DND-41 (cell line): ENCODE data around the gene KNDC1.
"Not testable (repeated sequence)": the region's sequence is repeated elsewhere in the genome, so short reads cannot be mapped to it uniquely, and the experiment has no call there.

ENCODE experiments used
- ATAC-seq: fragments of 200-7000 bp; cut with Tn5 transposase; 3 replicates; pipeline ENCODE4 v1.9.1; 2021; ENCODE audit warnings: low read depth; ENCODE audit not compliant: insufficient read depth
- DNase-seq: peaks from one replicate; pipeline ENCODE4 v3.0.0-alpha.2; 2020
- H2AFZ ChIP-seq: 2 replicates; pipeline ENCODE4 v1.6.0; 2012; ENCODE audit warnings: low read depth, low read length
- H3K27ac ChIP-seq: 2 replicates; pipeline ENCODE4 v1.5.1; 2012; ENCODE audit warnings: low read length, inconsistent platforms
- H3K27me3 ChIP-seq: fragments of 200-600 bp; sonication (generic); 2 replicates; pipeline ENCODE4 v1.6.0; 2012; ENCODE audit warnings: low read length, mild to moderate bottlenecking, inconsistent platforms; ENCODE audit not compliant: insufficient read depth, poor library complexity
- H3K36me3 ChIP-seq: 2 replicates; pipeline ENCODE4 v1.5.1; 2012; ENCODE audit warnings: low read length, inconsistent platforms; ENCODE audit not compliant: insufficient read depth
- H3K4me1 ChIP-seq: 2 replicates; pipeline ENCODE4 v1.5.1; 2012; ENCODE audit warnings: mild to moderate bottlenecking, low read length; ENCODE audit not compliant: insufficient read depth
- H3K4me2 ChIP-seq: 2 replicates; pipeline ENCODE4 v1.6.0; 2012; ENCODE audit warnings: mild to moderate bottlenecking, moderate library complexity, low read length, inconsistent platforms; ENCODE audit not compliant: insufficient read depth
- H3K4me3 ChIP-seq, 2 experiments: fragments of 200-600 bp in 1 of 2; shearing (Covaris generic) in 1 of 2; 2 replicates each; pipeline ENCODE4 v1.5.1; 2012 to 2016; ENCODE audit warnings: inconsistent platforms in 2 of 2, low read length in 2 of 2, mild to moderate bottlenecking in 2 of 2, low read depth in 1 of 2, moderate library complexity in 1 of 2
- H3K79me2 ChIP-seq: 2 replicates; pipeline ENCODE4 v1.6.0; 2012; ENCODE audit warnings: low read length, inconsistent platforms; ENCODE audit not compliant: insufficient read depth
- H3K9ac ChIP-seq: 2 replicates; pipeline ENCODE4 v1.6.0; 2012; ENCODE audit warnings: low read depth, mild to moderate bottlenecking, inconsistent platforms, low read length, moderate library complexity
- H3K9me3 ChIP-seq: 2 replicates; pipeline ENCODE4 v1.5.1; 2012; ENCODE audit warnings: low read length, moderate library complexity, mild to moderate bottlenecking, inconsistent platforms; ENCODE audit not compliant: insufficient read depth, severe bottlenecking
- H4K20me1 ChIP-seq: 2 replicates; pipeline ENCODE4 v1.6.0; 2012; ENCODE audit warnings: low read length; ENCODE audit not compliant: insufficient read depth
- EZH2 ChIP-seq: IDR thresholded peaks from 3 replicates; pipeline ENCODE4 v1.6.1; 2012; ENCODE audit warnings: borderline replicate concordance, low read depth, mild to moderate bottlenecking, moderate library complexity, low read length, inconsistent platforms; ENCODE audit not compliant: severe bottlenecking
- TF ChIP-seq, protein P1 (sequence below): IDR thresholded peaks from 2 replicates; pipeline ENCODE4 v1.5.1; 2012; ENCODE audit warnings: borderline replicate concordance, low read length, moderate library complexity, mild to moderate bottlenecking; ENCODE audit not compliant: poor library complexity, severe bottlenecking; ENCODE audit errors: extremely low read depth

The KNDC1 gene

DNA sequence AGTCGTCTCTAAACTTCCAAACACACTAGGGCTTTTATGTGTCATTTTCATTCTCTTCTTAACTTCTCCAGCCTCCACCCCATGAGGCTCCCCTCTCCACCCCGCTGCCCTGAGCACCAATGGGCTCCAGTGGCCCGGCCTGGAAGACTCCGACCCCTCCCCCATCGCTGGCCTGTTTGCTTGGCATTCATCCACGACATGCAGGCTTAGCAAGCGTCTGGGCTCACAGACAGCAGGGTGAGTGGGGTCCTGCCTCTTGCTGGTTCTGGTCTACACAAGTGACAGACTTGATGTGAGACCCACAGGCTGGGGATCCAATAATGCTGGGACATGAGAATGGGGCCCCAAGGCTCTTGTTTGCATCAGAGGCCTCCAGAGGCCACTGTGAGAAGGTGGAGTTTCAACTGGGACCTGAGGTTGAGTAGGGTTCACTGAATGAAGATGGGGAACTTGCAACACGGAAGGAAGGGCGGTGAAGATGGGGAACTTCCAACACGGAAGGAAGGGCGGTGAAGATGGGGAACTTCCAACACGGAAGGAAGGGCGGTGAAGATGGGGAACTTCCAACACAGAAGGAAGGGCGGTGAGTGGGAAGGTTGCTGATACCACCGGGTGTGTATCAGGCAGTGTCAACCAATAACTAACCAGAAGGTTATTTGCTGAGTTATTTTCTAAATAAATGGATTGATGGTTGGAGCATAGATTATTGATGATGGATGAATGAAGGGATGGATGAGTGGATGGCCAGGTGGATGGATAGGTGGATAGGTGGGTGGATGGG lies 14.0 kb downstream of the KNDC1 start:
- no peak overlapping the region for H2AFZ ChIP-seq
- H3K27me3 ChIP-seq = no peaks in the 10 kb centered on the region
- H4K20me1 ChIP-seq = peaks cover 4% of the 10 kb centered on the region; the same call in 1 of the 2 replicates
- no peaks in the 10 kb centered on the region for H3K36me3 ChIP-seq
- no peak overlapping the region for H3K9ac ChIP-seq
- H3K4me3 ChIP-seq = no peak overlapping the region
- ATAC-seq (no peak), DNase-seq (no peak)
- no peak for TF ChIP-seq EZH2
- TF ChIP-seq, protein P1, sequence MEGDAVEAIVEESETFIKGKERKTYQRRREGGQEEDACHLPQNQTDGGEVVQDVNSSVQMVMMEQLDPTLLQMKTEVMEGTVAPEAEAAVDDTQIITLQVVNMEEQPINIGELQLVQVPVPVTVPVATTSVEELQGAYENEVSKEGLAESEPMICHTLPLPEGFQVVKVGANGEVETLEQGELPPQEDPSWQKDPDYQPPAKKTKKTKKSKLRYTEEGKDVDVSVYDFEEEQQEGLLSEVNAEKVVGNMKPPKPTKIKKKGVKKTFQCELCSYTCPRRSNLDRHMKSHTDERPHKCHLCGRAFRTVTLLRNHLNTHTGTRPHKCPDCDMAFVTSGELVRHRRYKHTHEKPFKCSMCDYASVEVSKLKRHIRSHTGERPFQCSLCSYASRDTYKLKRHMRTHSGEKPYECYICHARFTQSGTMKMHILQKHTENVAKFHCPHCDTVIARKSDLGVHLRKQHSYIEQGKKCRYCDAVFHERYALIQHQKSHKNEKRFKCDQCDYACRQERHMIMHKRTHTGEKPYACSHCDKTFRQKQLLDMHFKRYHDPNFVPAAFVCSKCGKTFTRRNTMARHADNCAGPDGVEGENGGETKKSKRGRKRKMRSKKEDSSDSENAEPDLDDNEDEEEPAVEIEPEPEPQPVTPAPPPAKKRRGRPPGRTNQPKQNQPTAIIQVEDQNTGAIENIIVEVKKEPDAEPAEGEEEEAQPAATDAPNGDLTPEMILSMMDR = no peak
- no peak overlapping the region for H3K4me2 ChIP-seq
- H3K4me1 ChIP-seq = no peaks in the 10 kb centered on the region
- H3K79me2 ChIP-seq = no peaks in the 10 kb centered on the region
- H3K9me3 ChIP-seq = peaks cover 10% of the 10 kb centered on the region
- no peak overlapping the region for H3K27ac ChIP-seq

DNA sequence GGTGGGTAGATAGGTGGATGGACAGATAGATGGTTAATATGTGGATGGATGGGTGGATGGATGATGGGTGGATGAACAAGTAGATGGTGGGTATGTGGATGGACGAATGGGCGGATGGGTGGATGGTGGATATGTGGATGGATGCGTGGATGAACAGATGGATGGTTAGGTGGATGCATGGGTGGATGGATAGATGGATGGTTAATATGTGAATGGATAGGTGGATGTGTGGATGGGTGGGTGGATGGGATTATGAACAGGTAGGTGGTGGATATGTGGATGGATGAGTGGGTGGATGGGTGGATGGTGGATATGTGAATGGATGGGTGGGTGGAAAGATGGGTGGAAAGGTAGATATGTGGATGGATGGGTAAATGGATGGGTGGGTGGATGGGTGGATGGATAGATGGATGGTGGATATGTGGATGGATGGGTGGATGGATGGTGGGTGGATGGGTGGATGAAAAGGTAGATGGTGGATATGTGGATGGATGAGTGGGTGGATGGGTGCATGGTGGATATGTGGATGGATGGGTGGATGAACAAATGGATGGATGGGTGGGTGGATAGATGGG lies 14.8 kb downstream of the KNDC1 start:
- H3K27ac ChIP-seq = no peak overlapping the region
- no peaks in the 10 kb centered on the region for H3K36me3 ChIP-seq
- H3K9me3 ChIP-seq = peaks cover 10% of the 10 kb centered on the region
- H4K20me1 ChIP-seq = no peaks in the 10 kb centered on the region
- TF ChIP-seq EZH2 = no peak
- TF ChIP-seq, protein P1 = no peak
- H3K79me2 ChIP-seq = no peaks in the 10 kb centered on the region
- no peak overlapping the region for H3K4me2 ChIP-seq
- H2AFZ ChIP-seq = no peak overlapping the region
- DNase-seq (no peak), ATAC-seq (no peak)
- no peak overlapping the region for H3K4me3 ChIP-seq
- H3K9ac ChIP-seq = no peak overlapping the region
- H3K27me3 ChIP-seq = no peaks in the 10 kb centered on the region
- H3K4me1 ChIP-seq = no peaks in the 10 kb centered on the region

DNA sequence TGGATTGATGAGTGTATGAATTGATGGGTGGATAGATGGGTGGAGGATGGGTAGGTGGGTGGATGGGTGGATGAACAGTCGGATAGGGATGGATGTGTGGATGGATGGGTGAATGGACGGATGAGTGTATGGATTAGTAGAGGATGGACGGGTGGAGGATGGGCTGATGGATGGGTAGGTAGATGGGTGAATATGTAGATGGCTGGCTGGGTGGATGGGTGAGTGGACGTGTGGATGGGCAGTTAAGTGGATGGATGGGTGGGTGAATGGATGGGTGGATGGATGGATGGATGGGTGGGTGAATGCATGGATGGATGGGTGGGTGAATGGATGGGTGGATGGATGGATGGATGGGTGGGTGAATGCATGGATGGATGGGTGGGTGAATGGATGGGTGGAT lies 15.6 kb downstream of the KNDC1 start:
- H4K20me1 ChIP-seq, H2AFZ ChIP-seq, H3K27ac ChIP-seq, H3K27me3 ChIP-seq, ATAC-seq, H3K4me2 ChIP-seq, H3K36me3 ChIP-seq, H3K9ac ChIP-seq, H3K4me1 ChIP-seq, H3K79me2 ChIP-seq, DNase-seq, H3K4me3 ChIP-seq: not testable (repeated sequence)
- H3K9me3 ChIP-seq = peaks cover 10% of the 10 kb centered on the region

DNA sequence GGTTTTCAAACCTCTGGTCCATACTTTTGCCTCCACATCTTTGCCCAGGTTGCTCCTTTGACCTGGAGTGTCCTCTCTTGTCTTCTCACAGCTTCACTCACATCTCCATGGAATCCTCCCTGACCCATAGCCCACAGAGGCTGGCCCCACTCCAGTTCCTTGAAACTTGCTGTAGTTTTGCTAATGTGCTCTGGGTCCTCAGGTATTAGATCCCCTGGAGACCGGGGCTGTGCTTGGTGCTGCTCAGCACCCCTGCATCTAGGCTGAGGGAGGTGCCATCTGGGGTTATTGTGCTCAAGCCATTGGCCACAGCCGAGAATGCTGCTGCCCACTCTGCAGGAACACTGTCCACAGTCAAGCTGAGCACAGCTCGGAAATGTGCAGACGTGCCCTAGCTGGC lies 16.5 kb downstream of the KNDC1 start:
- DNase-seq = no peak
- Histone ChIP-seq H3K9me3 (peaks cover 10% of the 10 kb centered on the region), H3K36me3 (no peaks in the 10 kb centered on the region), H3K27me3 (no peaks in the 10 kb centered on the region), H3K4me1 (no peaks in the 10 kb centered on the region), H3K27ac (no peak overlapping the region), H3K9ac (no peak overlapping the region), H3K4me3 (no peak overlapping the region), H2AFZ (no peak overlapping the region), H3K4me2 (no peak overlapping the region), H4K20me1 (no peaks in the 10 kb centered on the region), H3K79me2 (no peaks in the 10 kb centered on the region)
- ATAC-seq = no peak
- TF ChIP-seq, protein P1 = no peak
- TF ChIP-seq EZH2 = no peak
